Measurements from ENCODE around the gene HEXD.
"Not testable (repeated sequence)": the region's sequence is repeated elsewhere in the genome, so short reads cannot be mapped to it uniquely, and the experiment has no call there.

Gene HEXD

GRCh38 chr17:82418001-82418986 lies at the start of gene HEXD, which contains the start of gene OGFOD3:
HEXD (plus strand) TSS chr17:82418347; CDS start chr17:82419800, 1,453 bp downstream.
OGFOD3 (minus strand) TSS chr17:82418586; CDS start chr17:82418485, 101 bp downstream.
- DNase-seq = peak; percentile 80

DNA sequence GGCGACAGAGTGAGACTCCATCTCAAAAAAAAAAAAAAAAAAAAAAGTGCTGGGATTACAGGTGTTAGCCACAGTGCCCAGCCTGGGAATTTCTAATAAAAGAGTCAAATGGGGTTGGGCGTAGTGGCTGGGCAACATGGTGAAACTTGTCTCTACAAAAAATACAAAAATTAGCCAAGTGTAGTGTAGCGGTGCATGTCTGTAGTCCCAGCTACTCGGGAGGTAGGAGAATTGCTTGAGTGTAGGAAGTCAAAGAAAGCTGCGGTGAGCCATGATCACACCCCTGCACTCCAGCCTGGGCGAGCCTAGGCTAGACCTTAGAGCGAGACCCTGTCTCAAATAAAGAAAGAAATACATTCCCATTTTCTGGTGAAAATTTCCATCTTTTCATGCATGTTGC lies 48.9 kb upstream of the HEXD start:
- DNase-seq = no peak

DNA sequence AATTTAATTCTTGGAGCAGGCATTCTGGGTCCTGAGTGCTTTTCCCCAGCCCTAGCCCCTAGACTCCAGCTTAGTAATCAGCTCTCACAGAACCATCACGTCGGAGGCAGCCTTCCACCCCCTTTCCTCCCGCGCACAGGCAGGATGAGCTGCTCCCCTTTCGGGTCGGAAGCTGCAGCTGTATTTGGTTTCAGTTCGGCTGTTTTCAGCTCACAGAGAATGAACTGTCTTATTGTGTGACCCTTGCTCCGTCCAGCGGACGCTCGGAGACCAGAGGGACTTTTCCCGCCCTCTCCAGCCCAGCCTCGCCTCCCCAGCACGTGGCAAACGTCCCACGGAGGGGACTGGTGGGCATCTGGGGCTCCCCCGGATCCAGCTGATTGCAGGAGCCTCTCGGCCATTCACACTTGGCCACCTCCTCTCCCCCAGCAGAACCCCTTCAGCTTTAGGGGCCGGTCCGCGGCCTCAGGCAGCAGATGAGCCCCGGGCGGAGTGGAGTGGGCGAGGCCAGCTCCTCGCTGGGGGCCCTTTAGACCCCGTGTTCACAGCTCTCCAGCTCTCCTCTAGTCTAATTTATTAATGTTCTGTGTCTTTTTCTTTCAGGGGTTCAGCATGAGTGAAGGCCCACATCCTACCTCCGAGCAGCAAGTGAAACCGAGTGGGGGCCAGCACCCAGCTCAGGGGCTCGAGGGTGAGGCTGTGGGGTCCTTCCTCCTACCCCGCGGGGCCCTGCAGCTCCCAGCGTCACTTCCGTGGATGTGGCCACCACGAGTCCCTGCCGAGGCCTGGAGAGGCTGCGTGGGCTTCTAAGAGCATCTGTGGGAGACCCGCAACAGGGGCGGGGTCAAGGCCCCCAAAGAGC lies 47.4 kb upstream of the HEXD start:
- DNase-seq = peak; percentile 23

DNA sequence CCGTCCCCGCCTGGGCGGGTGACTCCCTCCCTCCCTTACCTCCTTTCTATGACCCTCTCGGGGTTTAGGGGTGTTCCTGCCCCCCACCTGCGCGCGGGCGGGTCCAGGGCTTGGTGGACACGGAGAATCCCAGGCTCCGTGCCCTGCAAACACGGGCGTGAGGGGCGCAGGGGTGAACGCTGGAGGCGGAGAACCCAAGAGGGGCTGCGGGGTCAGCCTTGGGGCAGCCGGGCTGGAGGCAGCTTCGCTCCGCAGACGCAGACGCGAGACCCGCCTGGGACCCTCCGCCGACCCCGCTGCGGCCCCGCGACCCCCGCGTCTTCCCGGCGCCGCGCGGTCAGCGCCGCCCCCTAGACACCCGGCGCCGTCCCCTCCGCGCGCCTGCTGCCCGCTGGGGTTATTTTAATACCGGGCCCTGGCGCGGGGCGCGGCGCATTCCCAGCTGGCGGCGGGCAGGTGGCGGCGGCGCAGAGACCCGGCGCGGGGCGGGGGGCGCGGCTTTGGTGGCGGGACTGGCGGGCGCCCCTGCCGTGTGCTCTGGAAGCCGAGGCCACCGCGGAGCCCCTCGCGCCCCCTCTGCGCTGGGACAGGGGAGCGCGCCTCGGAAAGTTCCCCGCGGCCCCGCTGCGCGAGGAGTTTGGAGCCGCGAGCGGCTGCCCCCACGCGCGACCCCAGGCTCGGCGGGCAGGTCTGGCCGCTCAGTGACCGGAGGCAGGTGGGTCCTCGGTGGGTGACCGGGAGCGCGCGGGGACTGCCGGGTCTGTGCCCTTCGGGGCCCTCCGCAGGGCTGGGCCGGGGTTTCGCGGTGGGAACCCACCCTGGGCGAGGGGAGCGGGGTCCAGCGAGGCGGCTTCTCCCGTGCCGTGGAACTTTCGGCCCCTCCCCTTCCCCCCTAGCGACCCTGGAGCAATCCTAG lies 46.6 kb upstream of the HEXD start, which contains the start of gene UTS2R:
Gene UTS2R, plus strand, starts transcription at position 433 of the 916 bp plus-strand sequence. CDS start 2,560 bp downstream, outside the sequence.
- no peak for DNase-seq

DNA sequence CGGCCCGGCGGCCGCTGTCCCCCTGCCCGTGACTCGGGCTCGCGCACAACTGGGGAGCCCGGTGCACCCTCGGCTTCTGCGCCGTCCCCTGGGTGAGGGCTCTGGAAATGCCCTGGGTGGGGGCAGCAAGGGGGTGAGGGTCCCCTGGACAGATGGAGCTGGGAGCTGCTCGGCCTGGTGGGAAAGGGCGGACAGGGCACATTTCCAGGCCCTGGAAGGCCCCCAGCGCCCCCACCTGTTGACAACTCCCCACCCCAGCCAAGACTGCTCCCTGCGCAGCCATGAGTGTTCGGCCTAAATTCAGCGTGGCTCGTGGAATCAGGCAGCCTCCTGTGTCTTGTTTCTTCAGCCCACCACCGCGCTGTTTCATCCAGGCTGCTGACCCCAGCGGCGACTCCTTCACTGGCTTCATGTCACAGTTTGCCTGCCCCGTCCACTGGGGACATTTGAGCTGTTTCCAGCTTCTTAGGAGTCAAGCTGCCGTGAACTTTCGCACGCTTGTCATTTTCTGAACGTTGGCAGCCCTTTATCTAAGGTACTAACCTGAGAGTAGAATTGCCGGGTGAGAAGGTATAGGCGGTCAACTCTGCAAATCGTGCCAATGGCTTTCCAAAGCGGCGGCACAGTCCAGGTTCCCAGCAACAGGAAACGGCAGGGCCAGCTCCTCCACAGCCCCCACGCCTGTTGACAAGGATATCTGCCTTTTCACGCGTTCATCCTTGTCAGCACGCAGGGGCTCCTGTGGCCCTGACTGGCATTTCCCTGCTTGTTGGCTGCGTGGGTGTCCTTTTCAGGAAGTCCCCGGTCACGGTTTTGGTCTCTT lies 45.7 kb upstream of the HEXD start:
- DNase-seq = no peak

- DNase-seq = not testable (repeated sequence)
Observed at GRCh38 chr17:82373072-82373452, 45.1 kb upstream of the HEXD start.

DNA sequence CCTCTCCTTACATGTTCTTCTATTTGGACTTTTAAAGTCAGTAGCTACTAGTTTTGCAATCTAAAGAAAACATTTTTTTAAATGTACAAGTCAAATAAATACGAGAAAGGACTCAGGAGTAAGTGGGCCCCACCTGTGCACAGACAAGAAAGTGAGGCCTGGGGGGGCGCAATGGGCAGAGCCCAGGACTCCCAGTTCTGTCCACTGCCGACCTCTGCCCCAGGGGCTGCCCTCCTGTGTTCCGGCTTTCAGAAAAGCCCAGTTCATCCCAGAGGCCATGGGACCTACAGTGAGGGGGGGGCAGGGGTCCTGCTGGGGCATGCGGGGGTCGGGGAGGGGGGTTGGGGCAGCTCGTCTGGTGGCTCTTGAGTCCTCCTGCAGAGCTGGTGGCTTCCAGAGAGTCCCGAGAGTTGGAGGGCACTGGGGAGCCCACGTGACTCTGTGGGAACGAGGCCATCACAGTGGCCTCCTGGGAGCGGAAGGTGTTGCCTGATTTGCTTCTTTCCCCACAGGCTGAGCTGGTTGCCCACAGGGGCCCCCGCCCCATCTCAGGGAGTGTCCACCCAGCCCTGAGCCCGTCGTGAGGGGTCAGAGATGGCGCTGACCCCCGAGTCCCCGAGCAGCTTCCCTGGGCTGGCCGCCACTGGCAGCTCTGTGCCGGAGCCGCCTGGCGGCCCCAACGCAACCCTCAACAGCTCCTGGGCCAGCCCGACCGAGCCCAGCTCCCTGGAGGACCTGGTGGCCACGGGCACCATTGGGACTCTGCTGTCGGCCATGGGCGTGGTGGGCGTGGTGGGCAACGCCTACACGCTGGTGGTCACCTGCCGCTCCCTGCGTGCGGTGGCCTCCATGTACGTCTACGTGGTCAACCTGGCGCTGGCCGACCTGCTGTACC lies 44.2 kb upstream of the HEXD start:
- no peak for DNase-seq

- no peak for DNase-seq
Observed at GRCh38 chr17:82374626-82375331, 43.4 kb upstream of the HEXD start.

DNA sequence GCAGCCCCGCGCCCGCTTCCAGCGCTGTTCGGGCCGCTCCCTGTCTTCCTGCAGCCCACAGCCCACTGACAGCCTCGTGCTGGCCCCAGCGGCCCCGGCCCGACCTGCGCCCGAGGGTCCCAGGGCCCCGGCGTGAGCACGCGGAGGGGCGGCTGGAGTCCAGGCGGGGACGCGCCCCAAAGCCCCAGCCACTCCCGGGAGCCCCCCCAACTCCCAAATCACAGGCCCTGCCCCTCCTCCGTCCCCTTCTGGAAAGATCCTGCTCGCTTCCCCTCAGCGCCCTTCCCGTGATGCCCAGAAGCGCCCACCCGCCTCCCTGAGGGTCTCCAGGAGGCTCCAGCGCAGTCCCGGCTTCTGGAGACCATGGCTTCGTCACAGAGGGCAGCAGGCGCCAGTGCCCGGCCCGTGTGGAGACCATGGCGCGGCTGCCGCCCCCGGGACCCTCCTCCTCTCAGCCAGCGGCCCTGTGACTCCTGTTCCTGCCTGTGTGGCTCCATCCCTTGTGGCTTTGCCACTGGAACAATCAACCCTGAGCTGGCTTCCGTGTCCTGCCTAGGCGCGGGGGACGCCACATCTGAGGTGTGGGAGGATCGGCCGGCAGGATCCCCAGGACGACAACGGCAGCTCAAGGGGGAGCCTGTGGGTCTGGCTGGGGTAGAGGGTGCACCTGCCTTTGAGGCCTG lies 42.6 kb upstream of the HEXD start:
- DNase-seq = no peak

DNA sequence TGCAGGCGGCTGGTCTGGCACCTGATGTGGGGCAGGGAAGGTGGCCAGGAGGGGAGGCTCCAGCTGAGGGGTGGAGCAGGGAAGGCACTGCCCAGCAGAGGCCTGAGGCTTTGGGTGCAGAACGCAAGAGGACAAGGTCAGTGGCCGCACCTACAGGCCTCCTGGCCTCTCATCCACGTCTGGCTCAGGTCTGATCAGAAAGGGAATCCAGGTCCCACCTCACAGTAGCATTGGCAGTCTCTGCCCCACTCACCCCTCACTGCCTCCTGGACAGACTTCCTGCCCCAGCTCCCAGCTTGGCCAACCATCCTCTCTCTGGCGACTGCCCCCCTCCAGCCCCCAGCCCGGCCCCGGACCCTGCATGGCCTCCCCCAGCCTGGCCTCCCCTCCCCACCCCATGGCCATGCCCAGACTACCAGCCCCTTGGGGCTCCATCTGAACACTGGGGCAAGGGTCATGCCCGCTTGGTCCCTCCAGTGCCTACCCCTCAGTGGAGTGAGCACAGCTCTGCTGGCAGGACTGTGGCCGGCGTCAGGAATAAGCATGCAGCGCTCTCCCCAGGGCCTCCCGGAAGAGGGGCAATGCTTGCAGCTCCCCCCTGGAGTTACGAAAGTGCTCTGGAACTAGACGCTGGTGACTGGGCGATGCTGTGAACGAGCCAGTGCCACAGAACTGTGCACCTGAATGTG lies 42.0 kb upstream of the HEXD start:
- no peak for DNase-seq

GRCh38 chr17:82377294-82377693 lies 40.9 kb upstream of the HEXD start:
- DNase-seq = not testable (repeated sequence)

DNA sequence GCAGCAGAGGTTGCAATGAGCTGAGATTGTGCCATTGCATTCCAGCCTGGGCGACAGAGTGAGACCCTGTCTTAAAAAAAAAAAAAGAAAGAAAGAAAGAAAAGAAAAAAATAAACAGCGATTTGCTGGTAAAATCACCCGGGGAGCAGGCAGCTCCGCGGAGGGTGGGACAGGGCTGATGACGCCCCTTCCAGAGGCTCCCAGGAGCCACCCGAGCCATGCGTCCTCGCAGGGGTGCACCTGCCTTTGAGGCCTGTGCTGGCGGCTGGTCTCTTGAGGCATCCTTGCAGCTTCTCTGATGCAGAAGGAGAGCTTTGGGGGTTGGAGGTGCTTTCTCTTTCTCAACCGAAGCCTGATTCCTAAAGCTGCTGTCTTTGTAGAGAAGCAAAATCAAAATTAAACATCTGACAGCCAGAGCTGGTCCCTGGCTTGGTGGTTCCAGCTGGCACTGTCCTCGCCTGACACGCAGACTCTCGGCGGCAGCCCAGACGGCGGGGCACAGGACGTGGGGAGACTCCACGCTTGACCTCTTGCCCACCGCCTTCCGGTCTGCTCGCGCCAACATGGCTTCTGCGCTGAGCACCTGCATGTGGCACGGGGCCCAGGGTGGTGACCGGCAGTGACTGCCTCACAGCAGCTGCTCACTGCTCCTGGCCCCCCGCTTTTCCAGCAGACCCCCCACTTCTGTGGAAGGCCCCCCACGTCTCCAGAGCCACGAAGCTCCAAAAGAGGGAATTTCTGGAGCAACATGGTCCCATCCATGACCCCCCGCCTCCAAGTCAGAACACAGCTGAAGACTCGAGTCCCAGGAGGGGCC lies 40.0 kb upstream of the HEXD start:
- no peak for DNase-seq

GRCh38 chr17:82378741-82379021 lies 39.5 kb upstream of the HEXD start:
- no peak for DNase-seq

DNA sequence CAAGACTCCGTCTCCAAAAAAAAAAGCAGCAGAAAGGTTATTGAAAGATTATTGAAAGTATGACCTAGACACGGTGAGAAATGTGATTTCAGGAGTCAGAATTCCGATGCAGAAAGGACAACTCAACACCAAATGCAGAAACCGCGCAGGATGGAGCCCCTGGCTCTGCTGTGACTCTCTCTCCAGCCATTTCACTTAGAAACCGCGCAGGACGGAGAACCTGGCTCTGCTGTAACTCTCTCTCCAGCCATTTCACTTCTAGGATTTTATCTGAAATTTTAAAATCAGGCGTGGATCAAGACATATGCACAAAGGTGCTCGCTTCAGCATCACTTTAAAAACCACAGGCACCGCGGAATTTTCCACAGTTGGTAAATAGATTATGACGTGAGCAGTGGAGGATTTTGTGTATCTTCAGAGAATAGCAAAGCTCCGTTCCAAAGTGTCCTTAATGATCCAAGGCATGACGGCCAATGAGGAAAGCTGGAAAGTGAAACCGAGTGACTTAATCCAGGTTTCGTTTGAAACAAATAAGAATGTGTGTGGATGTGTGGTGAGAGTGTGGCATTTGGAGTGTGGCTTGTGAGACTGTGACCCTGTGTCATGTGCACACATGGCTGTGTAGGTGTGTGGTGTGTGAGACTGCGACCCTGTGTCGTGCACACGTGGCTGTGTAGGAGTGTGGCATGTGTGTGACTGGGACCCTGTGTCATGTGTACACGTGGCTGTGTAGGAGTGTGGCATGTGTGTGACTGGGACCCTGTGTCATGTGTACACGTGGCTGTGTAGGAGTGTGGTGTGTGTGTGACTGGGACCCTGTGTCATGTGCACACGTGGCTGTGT lies 37.1 kb upstream of the HEXD start:
- no peak for DNase-seq

- DNase-seq = not testable (repeated sequence)
Observed at GRCh38 chr17:82381703-82382009, 36.5 kb upstream of the HEXD start.

- not testable (repeated sequence) for DNase-seq
Observed at GRCh38 chr17:82382220-82382932, 35.8 kb upstream of the HEXD start.

Measured in stimulated activated CD4-positive, alpha-beta T cell treated with anti-CD3 and anti-CD28 coated beads, Interleukin-1b, Interleukin-23, amount 100 ng/mL, for 48 hours (primary cell).